KOPT-K1 (cell line): ENCODE results near the gene PIK3C2B.
"Not testable (repeated sequence)": the region's sequence is repeated elsewhere in the genome, so short reads cannot be mapped to it uniquely, and the experiment has no call there.

Experiments
- H3K27ac ChIP-seq: fragments of 200-600 bp; sonication (generic); 2 replicates; pipeline ENCODE4 v1.5.1; 2016; ENCODE audit warnings: antibody characterized with exemption, mild to moderate bottlenecking, low read depth, low read length; ENCODE audit not compliant: poor library complexity, severe bottlenecking
- H3K36me3 ChIP-seq: fragments of 200-600 bp; sonication (generic); 2 replicates; pipeline ENCODE4 v1.5.1; 2017; ENCODE audit warnings: antibody characterized with exemption, mild to moderate bottlenecking, low read length, moderate library complexity; ENCODE audit not compliant: insufficient read depth
- H3K9me3 ChIP-seq: fragments of 200-600 bp; sonication (generic); 2 replicates; pipeline ENCODE4 v1.5.1; 2017; ENCODE audit warnings: antibody characterized with exemption, low read length, mild to moderate bottlenecking; ENCODE audit not compliant: insufficient read depth, poor library complexity, severe bottlenecking

Gene PIK3C2B

DNA sequence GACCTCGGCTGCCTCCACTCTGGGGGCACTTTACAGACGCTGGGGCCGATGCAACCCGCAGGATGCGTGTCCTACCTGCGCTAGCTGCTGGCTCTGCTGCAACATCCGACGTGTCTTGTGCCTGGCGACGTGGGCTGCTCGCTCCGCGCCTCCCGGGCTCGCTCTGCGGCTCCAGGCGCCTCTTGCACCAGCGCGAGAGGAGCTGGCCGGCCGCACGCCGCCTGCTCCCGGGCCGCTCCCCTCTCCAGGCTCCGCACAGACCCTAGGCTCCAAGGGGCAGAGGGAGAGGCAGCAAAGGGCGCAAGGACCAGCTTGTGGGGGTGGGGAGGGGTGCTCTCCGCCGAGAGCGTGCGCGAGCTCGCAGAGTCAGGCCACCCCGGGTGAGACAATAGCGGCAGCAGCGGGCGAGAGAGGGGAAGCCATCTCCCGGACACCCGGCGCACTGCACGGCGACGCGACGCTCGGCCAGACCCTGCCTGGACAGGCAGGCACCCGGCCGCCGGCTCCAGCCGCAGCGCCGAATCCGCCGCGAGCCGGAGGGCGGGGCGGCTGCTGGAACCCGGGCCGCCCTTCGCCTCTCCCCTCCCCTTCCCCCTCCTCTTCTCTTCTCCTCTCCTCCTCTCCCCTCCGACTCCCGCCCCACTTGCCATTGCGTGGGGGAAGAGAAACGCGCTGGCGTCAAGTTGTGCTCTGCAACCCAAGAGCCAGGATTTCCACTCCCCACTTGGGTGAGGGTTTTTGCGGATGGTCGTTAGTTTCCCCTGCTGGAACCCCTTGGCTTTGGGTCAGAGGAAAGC lies at the start of gene PIK3C2B:
Gene PIK3C2B (minus strand): TSS at position 525 of the 797 bp plus-strand sequence. CDS start 25,003 bp downstream, outside the sequence.
- peak within 1 kb of the TSS; percentile 86 for H3K27ac ChIP-seq

DNA sequence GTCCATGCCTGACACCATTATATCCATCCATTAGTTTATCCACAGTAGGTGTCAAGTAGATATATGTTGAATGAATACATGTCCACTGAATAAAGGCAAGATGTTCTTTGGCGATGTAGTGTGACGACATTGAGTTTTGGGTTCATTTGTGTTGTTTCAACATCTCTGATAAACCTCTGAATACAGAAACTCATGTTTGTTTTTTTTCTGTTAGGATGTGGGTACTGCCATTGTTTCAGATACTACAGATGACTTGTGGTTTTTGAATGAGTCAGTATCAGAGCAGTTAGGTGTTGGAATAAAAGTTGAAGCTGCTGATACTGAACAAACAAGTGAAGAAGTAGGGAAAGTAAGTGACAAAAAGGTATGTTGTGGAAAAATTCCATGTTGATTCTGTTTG lies 49.7 kb upstream of the PIK3C2B start:
- H3K27ac ChIP-seq = peak overlapping the region; percentile 68
- H3K9me3 ChIP-seq = no peaks in the 10 kb centered on the region
- H3K36me3 ChIP-seq = peaks cover 97% of the 10 kb centered on the region

More for the DNA sequence above, at the start of gene PIK3C2B:
- Histone ChIP-seq H3K36me3 (0 out of 2 replicates have a peak, but pooled peaks cover 6% of the 10 kb centered on the region), H3K9me3 (no peaks in the 10 kb centered on the region)

GRCh38 chr1:204541626-204542025 lies 47.0 kb upstream of the PIK3C2B start:
- Histone ChIP-seq H3K27ac (no peak overlapping the region), H3K36me3 (peaks cover 97% of the 10 kb centered on the region), H3K9me3 (no peaks in the 10 kb centered on the region)

DNA sequence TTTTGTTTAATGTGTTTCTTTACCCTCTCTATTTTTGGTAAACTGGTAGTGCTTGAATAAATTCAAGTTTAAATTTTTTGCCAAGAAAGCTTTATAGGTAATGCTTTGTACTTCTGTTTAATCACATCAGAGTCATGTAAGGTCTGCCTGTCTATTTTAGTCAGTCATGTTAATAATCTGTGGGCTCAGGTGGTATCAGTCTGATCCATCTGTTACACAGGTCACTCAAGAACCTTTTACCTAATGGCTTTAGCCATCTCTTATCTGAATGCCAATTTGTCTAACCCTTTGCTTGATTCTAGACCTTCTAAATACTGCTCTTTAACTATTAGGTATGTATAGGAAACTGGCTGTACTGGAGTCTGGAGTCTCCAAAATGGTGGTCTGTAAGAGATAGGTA lies 38.2 kb upstream of the PIK3C2B start:
- H3K27ac ChIP-seq = no peak overlapping the region
- no peaks in the 10 kb centered on the region for H3K9me3 ChIP-seq
- H3K36me3 ChIP-seq = peaks cover 100% of the 10 kb centered on the region

DNA sequence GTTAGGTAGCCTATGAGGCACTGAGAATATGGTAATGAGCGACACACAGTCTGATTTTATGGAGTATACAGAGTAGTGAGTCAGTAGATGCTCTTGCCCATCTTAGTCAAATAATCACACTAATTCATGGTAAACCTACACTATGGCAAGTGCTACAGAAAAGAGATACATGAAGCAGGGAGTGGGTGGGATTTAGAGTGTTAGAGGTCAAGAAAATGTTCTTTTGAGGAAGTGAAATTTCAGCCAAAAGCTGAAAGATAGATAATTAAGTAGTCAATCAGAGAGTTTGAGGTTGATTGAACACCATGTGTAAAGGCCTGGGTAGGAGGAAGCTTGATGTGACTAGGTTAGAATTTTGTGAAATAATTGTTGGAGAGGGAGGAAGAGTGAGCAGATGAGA lies 36.3 kb upstream of the PIK3C2B start:
- Histone ChIP-seq H3K27ac (no peak overlapping the region), H3K9me3 (no peaks in the 10 kb centered on the region), H3K36me3 (peaks cover 100% of the 10 kb centered on the region)

- H3K27ac ChIP-seq = no peak overlapping the region
- peaks cover 100% of the 10 kb centered on the region for H3K36me3 ChIP-seq
- no peaks in the 10 kb centered on the region for H3K9me3 ChIP-seq
Measured at GRCh38 chr1:204529371-204529895, 34.8 kb upstream of the PIK3C2B start.

- Histone ChIP-seq H3K36me3 (peaks cover 99% of the 10 kb centered on the region), H3K9me3 (peaks cover 5% of the 10 kb centered on the region), H3K27ac (no peak overlapping the region)
Measured at GRCh38 chr1:204528677-204529076, 34.1 kb upstream of the PIK3C2B start.

- Histone ChIP-seq H3K27ac (no peak overlapping the region), H3K9me3 (peaks cover 9% of the 10 kb centered on the region), H3K36me3 (peaks cover 99% of the 10 kb centered on the region)
Measured at GRCh38 chr1:204528241-204528640, 33.6 kb upstream of the PIK3C2B start.

- H3K9me3 ChIP-seq = peaks cover 9% of the 10 kb centered on the region
- peaks cover 67% of the 10 kb centered on the region for H3K36me3 ChIP-seq
- peak overlapping the region; percentile 38 for H3K27ac ChIP-seq
Measured at GRCh38 chr1:204524986-204525385, 30.4 kb upstream of the PIK3C2B start.

- H3K9me3 ChIP-seq = peaks cover 9% of the 10 kb centered on the region
- no peak overlapping the region for H3K27ac ChIP-seq
- peaks cover 64% of the 10 kb centered on the region for H3K36me3 ChIP-seq
Measured at GRCh38 chr1:204523605-204524215, 29.1 kb upstream of the PIK3C2B start.

- Histone ChIP-seq H3K36me3 (peaks cover 57% of the 10 kb centered on the region), H3K27ac (peak overlapping the region; percentile 66)
- H3K9me3 ChIP-seq = not testable (repeated sequence)
Measured at GRCh38 chr1:204521941-204522521, 27.4 kb upstream of the PIK3C2B start.

GRCh38 chr1:204520834-204521709 lies 26.5 kb upstream of the PIK3C2B start:
- Histone ChIP-seq H3K27ac (peak overlapping the region; percentile 66), H3K9me3 (peaks cover 9% of the 10 kb centered on the region), H3K36me3 (peaks cover 47% of the 10 kb centered on the region)

DNA sequence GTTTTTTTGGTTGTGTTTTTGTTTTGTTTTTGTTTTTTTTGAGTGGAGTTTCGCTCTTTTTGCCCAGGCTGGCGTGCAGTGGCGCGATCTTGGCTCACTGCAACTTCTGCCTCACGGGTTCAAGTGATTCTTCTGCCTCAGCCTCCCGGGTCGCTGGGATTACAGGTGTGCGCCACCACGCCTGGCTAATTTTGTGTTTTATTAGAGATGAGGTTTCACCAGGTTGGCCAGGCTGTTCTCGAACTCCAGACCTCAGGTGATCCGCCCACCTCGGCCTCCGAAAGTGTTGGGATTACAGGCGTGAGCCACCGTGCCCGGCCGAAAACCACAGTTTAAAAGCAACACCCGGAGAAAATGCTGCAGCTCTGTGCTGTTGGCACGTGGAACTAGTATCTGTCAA lies 22.8 kb upstream of the PIK3C2B start:
- H3K36me3 ChIP-seq = peaks cover 20% of the 10 kb centered on the region
- not testable (repeated sequence) for H3K9me3 ChIP-seq
- peak overlapping the region; percentile 96 for H3K27ac ChIP-seq

GRCh38 chr1:204516180-204516879 lies 21.7 kb upstream of the PIK3C2B start, which contains the start of gene MDM4:
Gene MDM4 (plus strand): TSS chr1:204516406. CDS start chr1:204525519, 9,113 bp downstream.
- H3K36me3 ChIP-seq = peaks cover 20% of the 10 kb centered on the region
- no peaks in the 10 kb centered on the region for H3K9me3 ChIP-seq
- H3K27ac ChIP-seq = peak within 1 kb of the TSS; percentile 96
